Measurements from ENCODE around the gene WFDC1. TPM values are rescaled to one million over a fixed set of nuclear protein-coding genes. Genes with fewer than 3 reads are reported as not detected.

The WFDC1 gene
- total and polyA plus RNA-seq, 4 donors = 6.5 to 14.8 (median 11.4) TPM

DNA sequence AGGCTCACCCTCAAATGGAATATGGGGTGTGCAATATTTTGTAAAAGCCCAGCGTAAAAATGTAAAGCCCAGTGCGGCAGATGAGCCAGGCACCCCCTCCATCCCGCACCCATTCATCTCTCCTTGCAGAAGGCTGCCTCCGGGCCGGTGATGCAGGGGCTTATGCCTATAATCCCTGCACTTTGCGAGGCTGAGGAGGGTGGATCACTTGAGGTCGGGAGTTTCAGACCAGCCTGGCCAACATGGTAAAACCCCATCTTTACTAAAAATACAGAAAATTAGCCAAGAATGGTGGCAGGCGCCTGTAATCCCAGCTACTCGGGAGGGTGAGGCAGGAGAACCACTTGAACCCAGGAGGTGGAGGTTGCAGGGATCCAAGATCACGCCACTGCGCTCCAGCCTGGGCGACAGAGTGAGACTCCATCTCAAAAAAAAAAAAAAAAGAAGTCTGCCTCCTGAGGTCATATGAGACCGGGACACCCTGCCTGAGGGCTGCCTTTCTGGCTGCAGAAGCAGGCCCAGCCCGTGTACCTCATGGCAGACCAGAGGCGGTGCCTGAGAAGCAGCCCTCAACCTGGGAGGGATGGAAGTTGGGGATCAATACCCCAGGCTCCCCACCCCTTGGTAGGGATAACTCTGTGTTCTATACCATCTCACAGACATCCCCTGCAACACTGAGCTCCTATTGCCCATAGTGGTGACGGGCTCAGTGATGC is 56.2 kb downstream of the WFDC1 start:
- no peak for ATAC-seq (ENCODE audit: insufficient read depth, low FRiP score)
- TF ChIP-seq, protein P1, sequence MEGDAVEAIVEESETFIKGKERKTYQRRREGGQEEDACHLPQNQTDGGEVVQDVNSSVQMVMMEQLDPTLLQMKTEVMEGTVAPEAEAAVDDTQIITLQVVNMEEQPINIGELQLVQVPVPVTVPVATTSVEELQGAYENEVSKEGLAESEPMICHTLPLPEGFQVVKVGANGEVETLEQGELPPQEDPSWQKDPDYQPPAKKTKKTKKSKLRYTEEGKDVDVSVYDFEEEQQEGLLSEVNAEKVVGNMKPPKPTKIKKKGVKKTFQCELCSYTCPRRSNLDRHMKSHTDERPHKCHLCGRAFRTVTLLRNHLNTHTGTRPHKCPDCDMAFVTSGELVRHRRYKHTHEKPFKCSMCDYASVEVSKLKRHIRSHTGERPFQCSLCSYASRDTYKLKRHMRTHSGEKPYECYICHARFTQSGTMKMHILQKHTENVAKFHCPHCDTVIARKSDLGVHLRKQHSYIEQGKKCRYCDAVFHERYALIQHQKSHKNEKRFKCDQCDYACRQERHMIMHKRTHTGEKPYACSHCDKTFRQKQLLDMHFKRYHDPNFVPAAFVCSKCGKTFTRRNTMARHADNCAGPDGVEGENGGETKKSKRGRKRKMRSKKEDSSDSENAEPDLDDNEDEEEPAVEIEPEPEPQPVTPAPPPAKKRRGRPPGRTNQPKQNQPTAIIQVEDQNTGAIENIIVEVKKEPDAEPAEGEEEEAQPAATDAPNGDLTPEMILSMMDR (IDR thresholded peaks at IDR 0.05; ENCODE audit: control extremely low read depth, extremely low read depth) = no peak
- H3K9me3 ChIP-seq (ENCODE audit: control insufficient read depth in 4 of 4, insufficient read depth in 3 of 4, low read length in 3 of 4) = peaks cover 0 to 2% (median 0%) of the 10 kb centered on the region in 4 donors
- no peak overlapping the region for H3K27ac ChIP-seq (ENCODE audit: low read depth in 1 of 2, low read length in 1 of 2)
- no peak overlapping the region for H3K9ac ChIP-seq (ENCODE audit: insufficient read depth in 1 of 2, low read length in 2 of 2)
- no peak overlapping the region for H3K4me3 ChIP-seq
- no peak for DNase-seq
- WGBS, 2 donors = 88 to 94% methylated on average over 16 of the region's 16 CpGs
- no peaks in the 10 kb centered on the region for H3K27me3 ChIP-seq (ENCODE audit: control insufficient read depth in 3 of 3, insufficient read depth in 3 of 3, low read length in 2 of 3)
- no peaks in the 10 kb centered on the region for H3K4me1 ChIP-seq (ENCODE audit: control insufficient read depth in 5 of 5, insufficient read depth in 5 of 5, low read length in 5 of 5)
- no peaks in the 10 kb centered on the region for H3K36me3 ChIP-seq (ENCODE audit: control insufficient read depth in 4 of 4, insufficient read depth in 4 of 4, low read length in 4 of 4)

DNA sequence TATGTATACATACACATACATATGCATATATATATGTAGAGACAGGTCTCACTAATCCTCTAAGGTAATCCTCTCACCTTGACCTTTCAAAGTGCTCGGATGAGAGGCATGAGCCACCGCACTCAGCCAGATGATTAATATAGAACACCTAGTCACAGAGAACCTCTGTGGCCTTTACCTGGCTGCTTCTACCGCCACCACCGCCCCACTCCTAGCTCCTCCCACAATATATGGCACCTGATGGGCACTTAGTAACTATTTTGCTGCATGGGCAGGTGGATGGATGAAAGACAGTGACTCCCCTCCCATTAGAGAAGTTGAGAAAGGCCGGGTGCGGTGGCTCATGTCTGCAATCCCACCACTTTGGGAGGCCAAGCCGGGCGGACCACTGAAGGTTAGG is 57.0 kb downstream of the WFDC1 start:
- DNase-seq (no peak), ATAC-seq (ENCODE audit: insufficient read depth, low FRiP score) (no peak)
- TF ChIP-seq, protein P1 (IDR thresholded peaks at IDR 0.05; ENCODE audit: control extremely low read depth, extremely low read depth) = no peak
- H3K4me3 ChIP-seq = no peak overlapping the region
- WGBS, 2 donors = 93 to 95% methylated on average over 8 of the region's 8 CpGs
- no peak overlapping the region for H3K9ac ChIP-seq (ENCODE audit: insufficient read depth in 1 of 2, low read length in 2 of 2)
- no peaks in the 10 kb centered on the region for H3K36me3 ChIP-seq (ENCODE audit: control insufficient read depth in 4 of 4, insufficient read depth in 4 of 4, low read length in 4 of 4)
- H3K27ac ChIP-seq (ENCODE audit: low read depth in 1 of 2, low read length in 1 of 2) = no peak overlapping the region
- no peaks in the 10 kb centered on the region for H3K27me3 ChIP-seq (ENCODE audit: control insufficient read depth in 3 of 3, insufficient read depth in 3 of 3, low read length in 2 of 3)
- peaks cover 0 to 2% (median 0%) of the 10 kb centered on the region in 4 donors for H3K9me3 ChIP-seq (ENCODE audit: control insufficient read depth in 4 of 4, insufficient read depth in 3 of 4, low read length in 3 of 4)
- H3K4me1 ChIP-seq (ENCODE audit: control insufficient read depth in 5 of 5, insufficient read depth in 5 of 5, low read length in 5 of 5) = peaks cover 0 to 6% (median 0%) of the 10 kb centered on the region in 5 donors

DNA sequence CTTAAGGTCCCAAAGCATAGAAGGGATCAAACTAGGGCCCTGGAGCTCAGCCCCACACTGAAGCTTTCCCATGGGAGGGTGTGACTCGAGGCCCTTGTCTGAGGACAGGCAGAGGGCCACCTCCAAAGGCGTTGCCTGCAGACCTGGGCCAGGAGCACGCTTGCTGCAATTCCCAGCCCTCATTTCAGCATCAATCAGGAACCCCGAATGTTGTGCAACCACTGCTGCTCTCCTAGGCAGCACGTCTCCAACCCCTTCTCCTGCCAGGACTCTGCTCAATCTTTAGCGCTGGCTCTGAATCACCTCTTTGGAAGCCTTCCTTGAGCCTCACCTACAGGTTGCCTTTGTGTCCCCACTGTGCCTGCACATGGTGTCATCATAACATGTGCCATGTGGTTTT is 59.6 kb downstream of the WFDC1 start:
- H3K27ac ChIP-seq (ENCODE audit: low read depth in 1 of 2, low read length in 1 of 2) = no peak overlapping the region
- peaks cover 0 to 7% (median 0%) of the 10 kb centered on the region in 5 donors for H3K4me1 ChIP-seq (ENCODE audit: control insufficient read depth in 5 of 5, insufficient read depth in 5 of 5, low read length in 5 of 5)
- ATAC-seq (ENCODE audit: insufficient read depth, low FRiP score) (no peak), DNase-seq (no peak)
- H3K4me3 ChIP-seq = no peak overlapping the region
- WGBS, 2 donors = 42 to 62% methylated on average over 6 of the region's 6 CpGs
- TF ChIP-seq, protein P1 (IDR thresholded peaks at IDR 0.05; ENCODE audit: control extremely low read depth, extremely low read depth) = no peak
- no peak overlapping the region for H3K9ac ChIP-seq (ENCODE audit: insufficient read depth in 1 of 2, low read length in 2 of 2)
- no peaks in the 10 kb centered on the region for H3K36me3 ChIP-seq (ENCODE audit: control insufficient read depth in 4 of 4, insufficient read depth in 4 of 4, low read length in 4 of 4)
- no peaks in the 10 kb centered on the region for H3K27me3 ChIP-seq (ENCODE audit: control insufficient read depth in 3 of 3, insufficient read depth in 3 of 3, low read length in 2 of 3)
- H3K9me3 ChIP-seq (ENCODE audit: control insufficient read depth in 4 of 4, insufficient read depth in 3 of 4, low read length in 3 of 4) = peaks cover 0 to 2% (median 0%) of the 10 kb centered on the region in 4 donors
